Left hindlimb (tissue), 1 donor: ENCODE data around the gene NFYA.
"Not testable (repeated sequence)": the region's sequence is repeated elsewhere in the genome, so short reads cannot be mapped to it uniquely, and the experiment has no call there.

Experiments
- DNase-seq: peaks from one replicate; pipeline ENCODE4 v3.0.0-alpha.2; 2018

Gene NFYA

DNA sequence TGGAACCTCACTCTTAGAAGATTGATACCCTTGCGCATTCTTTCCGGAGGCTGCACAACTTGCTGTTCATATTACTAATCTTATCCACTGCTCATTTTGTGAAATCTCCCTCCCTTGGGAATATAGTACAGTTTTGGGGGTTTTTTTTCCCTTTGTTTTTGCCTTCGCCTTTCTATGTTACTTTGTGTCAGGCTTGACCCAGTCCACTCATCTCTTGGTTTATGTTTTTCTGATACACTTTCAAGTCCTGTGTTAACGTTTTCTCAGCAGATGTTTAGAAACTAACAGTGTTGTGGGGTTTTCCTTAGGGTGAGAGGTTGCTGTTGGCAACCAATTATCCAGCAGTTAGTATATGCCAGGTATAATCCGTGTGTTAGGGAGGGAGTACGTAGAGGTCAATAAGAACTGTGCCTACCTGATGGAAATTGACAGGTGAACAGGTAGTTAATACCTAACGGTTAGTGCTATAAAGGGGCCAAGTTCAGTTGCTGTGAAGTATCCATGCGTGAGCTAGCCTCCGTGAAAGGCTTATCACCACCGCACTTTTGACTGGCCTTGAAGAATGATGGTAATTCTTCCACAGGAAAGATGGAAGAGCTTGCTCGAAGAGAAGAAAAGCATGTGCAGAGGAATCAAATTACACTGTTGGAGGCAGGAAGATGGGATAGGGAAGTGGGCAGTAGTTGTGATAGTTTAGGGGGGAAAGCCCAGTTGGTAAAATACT lies 1.4 kb downstream of the NFYA start:
- no peak for DNase-seq

DNA sequence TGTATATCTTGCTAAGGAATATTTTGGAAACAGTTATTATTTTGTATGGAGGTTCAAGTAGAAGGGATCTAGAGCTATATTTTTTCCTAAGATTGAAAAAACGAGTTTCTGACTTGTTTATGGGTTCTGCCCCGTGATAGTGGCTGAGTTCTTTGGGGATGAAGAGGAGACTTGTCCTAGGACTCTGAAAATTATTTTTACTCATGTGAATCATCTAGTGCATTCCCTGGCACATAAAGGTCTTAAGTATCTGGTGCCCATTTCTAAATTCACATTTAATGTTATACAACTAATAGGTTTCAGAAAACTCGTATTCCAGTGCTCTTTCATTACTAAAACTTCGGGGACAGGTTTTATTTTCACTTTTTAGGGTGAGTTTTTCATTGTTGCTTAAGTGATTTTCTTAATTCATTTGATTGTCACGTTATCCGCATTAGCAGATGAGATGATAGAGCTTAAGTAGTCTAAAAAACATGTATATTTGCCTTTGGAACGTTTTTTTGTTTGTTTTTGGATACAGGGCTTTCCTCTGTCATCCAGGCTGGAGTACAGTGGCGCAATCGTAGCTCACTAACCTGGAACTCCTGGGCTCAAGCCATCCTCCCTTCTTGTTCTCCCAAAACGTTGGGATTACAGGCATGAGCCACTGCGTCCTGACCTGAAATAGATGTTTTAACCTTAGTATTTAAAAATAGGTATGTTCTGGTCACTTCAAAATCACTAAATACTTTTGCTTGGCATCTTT lies 2.1 kb downstream of the NFYA start:
- no peak for DNase-seq

DNA sequence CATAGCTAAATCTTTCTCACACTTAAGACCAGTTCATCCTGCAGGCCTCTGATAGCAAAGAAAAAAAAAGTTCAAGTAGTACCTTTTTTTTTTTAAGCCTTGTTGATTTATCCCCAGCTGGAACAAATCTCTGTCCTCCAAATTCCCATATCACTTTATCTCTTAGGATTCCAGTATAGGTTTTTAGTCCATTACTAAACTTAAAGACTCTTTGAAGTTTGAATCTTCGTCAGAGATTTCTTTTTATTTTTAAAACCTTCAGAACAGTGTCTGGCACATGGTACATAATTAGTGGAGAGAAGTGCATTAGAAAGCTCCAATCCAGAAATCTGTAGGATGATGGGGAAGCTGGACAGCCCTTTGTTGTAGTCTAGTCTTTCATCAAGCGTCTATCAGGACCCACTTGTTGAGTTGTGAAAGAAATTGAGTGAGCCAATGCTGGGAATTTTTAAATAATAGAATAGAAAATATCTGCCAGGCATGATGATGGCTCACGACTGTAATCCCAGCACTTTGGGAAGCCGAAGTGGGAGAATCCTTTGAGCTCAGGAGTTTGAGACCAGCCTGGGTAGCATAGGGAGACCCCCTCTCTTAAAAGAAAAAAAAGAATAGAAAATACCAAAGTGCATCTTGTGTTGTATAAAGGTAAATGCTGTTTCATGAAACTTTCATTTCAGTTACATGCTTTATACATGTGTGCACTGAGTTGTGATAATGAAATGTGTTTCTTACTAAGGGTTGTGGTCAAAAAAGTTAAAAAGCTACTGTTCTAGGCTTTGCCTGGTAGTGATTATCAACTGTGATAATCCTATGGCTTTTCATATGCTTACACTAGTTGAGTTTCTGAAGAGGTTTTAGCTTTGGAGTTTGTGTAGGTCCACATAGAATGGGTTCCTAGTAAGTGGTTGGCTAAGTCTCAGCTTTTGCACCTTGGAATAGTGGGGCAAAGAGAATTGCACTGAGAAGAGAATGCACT lies 3.2 kb downstream of the NFYA start:
- DNase-seq, result no peak

DNA sequence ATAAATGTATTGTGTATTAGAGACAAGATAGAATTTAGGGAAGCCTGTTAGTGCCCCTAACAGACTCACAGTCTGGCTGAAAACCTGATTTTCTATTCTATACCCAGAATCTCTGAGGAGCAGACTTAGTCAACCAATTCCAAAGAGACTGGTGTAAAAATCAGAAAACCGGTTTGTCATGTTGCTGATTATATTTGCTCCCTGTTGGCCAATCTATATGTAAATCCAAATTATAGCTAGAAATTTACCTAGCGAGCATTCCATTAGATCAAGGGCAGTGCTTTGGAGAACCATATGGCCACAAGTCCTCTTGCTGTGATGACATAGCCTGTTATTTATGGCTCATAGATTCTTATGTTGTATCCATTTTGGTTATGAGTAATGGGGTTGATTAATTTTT lies 4.8 kb downstream of the NFYA start:
- DNase-seq, result no peak

DNA sequence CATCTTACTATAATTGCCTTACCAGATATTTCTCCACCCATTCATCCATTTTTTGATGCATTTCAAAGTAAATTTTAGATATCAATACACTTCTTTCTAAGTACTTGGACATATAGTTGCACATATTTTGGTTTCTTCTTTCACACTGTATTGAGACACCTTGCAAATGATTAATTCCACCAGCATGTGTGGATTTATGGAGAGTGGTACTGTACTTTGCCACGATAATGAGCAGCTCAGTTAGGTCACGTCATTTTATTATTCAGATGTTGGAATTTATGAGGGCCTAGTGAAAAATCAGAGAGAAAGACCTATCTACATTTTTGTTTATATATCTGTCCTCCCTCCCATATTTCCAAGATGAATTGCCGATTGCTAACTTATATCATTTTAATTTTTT lies 5.3 kb downstream of the NFYA start:
- no peak for DNase-seq

DNA sequence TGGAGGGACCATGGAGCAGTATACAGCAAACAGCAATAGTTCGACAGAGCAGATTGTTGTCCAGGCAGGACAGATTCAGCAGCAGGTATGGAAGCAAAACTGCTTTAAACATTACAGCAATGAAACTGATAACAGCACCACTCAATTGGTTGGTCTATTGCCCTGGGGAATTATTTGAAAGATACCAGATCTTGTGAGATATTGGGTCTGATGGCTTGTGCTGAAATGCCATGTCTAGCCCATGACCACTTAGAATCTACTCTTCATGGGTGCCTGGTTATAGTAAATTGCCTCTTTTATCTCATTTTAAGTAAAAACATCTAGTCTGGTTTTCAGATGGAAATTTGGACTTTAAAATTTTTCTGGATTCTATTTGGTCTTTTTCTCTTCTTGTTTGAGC lies 6.3 kb downstream of the NFYA start:
- no peak for DNase-seq

DNA sequence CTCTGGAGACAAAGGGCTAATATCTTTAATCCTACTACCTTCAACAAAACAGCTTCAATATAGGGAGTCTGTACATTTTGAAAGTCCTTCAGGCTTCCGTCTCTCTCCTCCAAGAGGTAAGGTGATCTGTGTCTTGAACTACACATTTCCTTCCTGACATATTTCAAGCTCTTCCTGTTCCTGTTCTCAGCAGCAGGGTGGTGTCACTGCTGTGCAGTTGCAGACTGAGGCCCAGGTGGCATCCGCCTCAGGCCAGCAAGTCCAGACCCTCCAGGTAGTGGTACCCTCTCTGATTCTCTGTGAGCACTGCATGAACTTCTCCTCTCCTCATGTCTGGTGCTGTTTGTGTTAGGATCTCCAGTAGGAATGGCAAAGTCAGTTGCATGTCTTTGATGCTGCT lies 7.8 kb downstream of the NFYA start:
- no peak for DNase-seq

DNA sequence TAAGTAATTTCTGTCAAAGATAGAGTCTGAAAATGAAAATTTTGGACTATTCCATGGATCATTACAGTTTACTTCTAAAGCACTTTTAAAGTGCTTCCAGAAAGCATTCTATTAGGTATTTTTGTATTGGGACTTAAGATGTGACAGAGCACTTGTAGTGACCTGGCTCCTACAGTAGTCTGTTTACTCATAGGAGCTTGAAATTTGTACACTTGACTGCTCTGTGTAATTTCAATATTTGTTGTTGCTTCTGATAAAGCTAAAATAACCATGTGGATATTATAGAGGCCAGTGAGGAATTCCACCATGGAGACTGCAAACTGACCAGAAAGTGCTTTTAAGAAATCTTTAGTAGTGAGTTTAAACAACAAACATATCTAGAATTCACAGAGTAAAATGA lies 10.3 kb downstream of the NFYA start:
- DNase-seq, result no peak

DNA sequence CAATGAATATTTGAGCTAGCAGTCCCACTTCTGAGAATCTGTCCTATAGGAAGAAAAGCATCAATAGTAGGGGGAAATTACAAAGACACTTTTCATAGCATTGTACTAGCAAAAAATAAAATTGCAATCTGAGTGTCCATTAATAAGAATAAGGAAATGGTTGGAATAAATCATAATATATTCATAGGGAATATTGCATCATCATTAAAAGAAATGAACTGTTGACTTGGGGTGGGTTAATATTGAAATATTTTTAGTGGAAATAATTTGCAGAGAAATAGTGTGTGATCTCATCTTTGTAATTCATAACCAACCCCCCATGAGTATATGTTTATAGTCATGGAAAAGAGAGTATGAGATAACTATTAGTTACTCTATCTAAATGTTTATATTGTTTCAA lies 12.4 kb downstream of the NFYA start:
- no peak for DNase-seq

DNA sequence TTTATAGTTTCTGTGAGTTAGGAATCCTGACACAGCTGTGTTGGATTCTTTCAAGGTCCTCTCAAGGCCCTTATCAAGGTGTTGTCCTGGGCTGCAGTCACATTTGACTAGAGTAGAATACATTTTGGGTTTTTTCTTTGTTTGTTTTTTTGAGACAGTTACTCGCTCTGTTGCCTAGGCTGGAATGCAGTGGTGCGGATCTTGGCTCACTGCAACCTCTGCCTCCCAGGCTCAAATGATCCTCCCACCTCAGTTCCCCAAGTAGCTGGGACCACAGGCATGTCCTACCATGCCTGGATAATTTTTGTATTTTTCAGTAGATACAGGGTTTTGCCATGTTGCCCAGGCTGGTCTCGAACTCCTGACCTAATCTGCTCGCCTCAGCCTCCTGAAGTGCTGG lies 15.7 kb downstream of the NFYA start:
- no peak for DNase-seq

DNA sequence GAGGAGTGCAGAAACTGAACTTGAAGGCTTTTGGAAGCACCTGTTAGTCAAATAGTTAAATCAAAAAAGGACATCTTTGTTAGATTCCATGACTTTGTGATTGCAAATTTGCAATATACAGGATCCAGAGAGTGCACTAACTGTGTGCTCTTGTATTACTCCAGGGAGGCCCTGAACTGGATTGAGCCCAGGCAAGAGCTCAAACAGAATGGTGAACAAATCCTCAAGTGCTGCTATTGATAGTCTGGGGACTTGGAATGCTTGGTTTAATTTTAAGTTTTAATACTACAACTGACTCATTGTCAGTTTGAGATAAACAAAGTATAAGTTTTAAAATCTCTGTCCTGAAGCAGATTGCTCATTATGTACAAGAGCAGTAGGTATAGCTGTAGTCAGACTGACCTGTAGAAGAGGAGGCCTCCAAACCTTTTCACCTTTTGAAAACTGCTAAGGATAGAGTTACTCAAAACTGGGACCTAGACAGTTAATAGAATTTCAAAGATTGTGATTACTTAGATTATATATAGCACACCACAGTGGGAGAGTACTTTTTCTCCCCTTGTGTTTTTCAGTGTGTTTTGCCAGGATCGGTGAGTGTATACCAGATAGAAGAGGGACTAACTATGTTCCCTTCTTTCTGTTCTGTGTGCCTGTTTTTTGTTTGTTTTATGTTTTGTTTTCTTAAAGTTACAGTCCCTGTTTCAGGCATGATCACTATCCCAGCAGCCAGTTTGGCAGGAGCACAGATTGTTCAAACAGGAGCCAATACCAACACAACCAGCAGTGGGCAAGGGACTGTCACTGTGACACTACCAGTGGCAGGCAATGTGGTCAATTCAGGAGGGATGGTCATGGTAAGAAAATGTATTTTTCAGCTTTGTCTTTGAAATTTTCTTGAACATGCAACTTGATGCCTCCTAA lies 18.3 kb downstream of the NFYA start:
- DNase-seq, result no peak

DNA sequence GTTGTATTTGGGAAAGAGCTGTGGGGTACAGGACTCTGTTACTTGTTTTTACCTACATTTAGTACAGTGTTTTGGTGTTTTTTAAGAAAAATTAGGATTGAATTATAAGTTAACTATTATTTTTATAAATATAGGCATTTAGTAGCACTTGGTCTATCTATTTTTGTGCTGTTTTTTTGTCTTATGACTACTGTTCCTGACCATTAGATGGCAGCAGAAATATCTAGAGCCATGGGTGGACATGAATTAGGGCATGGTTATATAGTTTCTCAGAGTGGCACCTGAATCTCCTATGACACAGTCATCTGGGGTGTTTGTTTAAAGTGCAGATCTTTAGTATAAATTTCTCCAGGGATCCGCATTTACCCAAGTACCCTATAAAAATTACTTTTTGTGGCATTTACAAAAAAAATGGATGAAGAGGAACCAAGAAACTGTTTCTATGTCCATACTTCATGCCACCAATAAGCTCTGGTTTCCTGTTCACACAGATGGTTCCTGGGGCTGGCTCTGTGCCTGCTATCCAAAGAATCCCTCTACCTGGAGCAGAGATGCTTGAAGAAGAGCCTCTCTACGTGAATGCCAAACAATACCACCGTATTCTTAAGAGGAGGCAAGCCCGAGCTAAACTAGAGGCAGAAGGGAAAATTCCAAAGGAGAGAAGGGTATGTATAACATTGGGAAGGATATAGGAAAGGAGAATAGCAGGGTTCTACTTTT lies 19.8 kb downstream of the NFYA start:
- no peak for DNase-seq

DNA sequence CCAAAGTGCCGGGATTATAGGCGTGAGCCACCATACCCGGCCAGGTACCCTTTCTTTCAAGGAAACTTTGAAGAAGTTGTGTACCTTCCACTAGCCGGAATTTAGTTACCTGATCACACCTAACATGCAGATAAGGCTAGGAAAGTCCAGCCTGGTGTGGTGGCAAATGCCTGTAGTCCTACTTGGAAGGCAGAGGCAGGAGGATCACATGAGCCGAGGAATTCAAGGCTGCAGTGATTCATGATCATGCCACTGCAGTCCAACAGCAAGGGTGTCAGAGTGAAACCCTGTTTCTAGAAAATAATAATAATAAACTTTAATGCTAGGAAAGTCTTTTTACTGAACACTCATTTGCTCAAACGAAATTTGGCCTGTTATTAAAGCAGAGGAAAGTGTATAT lies 21.0 kb downstream of the NFYA start:
- DNase-seq, result no peak

DNA sequence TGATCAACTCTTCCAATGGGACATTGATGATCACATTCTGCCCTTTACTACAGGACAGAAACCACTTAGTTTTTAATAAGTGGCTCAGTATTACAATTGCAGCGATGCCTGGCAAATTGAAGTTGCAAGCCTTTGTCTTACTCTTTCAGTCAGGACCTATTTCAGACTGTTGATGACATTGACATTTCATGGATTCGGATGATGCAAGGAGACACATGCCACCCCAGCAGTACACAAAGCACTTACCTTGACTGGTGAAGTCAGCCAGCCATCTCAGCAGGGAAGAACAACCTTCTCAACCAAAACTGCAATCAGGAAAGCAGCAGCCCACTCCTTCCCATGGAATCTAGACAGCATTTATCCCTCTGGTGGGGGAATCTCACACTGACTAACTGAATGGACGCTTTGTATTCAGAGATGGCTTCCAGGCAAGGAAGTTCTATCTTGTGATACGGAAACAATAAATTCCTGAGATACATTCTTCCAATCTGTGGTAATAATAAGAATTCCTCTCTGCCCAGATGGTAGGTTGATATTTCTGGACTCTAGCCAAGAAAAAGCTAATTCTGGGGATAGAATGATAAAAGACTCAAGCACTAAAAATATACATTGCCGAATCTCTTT lies 24.8 kb downstream of the NFYA start:
- no peak for DNase-seq

DNA sequence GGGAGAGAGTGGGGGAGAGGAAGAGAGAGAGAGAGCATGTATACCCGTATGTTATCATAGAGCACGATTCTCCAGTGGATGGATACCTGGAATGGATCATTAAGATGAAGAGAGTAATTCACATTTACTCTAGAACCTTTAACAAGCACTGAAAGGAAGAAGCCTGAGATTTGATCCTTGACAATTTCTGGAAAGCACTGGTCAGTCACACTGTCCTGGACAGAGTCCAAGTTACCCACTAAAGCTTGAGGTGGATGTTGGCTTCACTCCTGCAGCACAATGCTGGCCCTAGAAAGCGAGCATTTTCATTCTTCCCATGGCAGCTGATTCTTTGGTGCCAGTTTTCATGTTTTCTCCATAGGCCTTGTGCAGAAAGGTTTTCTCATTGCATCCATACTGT lies 25.6 kb downstream of the NFYA start:
- no peak for DNase-seq

DNA sequence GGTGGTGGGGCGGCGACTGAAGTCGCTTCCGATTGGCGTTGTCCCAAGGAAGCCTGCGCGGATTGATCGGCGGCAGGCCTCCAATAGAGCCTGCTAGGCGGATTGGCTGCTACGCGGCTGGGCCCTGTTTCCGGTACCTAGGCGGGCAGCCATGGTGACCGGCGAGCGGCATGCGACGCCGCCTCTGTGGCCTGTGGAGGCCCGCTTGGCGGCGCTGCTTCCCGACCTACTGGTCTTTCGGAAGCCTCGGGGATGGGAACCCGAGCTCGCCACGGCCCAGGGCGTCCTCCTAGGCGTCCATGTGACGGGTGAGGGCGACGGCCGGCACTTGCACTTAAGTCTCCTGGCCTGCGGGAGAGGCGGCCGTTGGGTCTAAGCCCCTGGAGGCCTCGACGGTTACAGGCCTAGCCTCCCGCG lies 28.1 kb downstream of the NFYA start:
- peak; percentile 36 for DNase-seq

DNA sequence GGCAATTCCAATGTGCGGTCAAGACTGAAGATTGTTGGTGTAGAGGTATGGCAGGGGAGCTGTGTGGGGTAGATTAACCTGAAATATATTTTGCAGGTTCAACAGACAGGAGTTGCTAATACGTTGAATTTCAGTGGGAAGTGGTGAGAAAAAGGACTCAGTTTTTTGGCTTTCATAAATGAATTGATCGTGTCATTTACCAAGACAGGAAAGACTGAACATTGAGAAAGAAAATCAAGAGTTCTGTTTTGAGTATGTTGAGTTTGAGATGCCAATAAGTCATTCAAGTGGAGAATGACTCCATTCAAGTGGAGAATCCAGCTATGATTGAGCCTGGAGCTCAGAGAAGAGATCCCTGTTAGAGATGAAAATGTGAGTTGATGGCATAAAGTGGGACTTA lies 31.1 kb downstream of the NFYA start:
- no peak for DNase-seq

DNA sequence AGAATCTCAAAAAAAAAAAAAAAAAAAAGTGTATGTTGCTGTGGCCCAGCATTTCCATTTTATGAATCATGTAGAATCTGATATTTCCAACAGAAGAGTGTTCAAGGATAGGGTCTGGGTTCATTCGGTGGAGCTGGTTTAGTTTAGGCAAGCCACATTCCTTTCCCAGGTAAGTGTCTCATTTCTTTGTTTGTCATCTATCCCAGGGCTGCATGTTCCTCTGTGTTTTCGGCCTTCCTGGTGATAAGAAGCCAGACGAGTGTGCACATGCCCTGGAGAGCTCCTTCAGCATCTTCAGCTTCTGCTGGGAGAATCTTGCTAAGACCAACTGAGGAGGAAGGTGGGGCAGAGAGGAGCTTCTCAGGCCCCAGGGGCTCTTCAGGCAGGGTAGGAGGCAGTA lies 38.2 kb downstream of the NFYA start:
- DNase-seq, result no peak

DNA sequence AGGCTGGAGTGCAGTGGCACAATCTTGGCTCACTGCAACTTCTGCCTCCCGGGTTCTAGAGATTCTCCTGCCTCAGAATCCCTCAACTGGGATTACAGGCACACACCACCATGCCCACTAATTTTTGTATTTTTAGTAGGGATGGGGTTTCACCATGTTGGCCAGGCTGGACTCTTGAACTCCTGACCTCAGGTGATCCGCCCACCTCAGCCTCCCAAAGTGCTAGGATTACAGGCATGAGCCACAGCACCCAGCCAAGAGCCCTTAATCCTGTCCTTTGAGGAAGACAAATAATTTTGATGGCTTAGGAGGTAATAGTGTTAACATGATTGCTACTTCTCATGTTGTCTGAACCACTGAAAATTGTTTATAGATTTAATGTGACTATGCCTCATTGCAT lies 42.3 kb downstream of the NFYA start:
- DNase-seq, result not testable (repeated sequence)

DNA sequence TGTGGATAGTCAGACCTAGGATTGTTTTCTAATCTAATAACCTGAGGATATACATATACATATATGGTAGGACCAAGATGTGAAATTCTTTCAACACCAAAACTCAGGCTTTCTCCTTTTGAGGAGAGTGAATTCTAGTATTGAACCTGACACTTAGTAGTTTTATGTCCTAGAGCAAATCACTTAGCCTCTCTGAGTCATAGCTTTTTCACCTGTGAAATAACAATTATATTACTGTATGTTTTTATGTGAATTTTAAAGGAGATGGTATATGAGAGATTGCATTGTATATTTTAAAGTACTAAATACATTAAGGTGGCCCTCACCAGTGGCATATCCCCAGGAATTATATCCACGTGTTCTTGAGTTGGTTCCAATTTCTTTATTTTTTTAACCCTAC lies 46.7 kb downstream of the NFYA start:
- no peak for DNase-seq

DNA sequence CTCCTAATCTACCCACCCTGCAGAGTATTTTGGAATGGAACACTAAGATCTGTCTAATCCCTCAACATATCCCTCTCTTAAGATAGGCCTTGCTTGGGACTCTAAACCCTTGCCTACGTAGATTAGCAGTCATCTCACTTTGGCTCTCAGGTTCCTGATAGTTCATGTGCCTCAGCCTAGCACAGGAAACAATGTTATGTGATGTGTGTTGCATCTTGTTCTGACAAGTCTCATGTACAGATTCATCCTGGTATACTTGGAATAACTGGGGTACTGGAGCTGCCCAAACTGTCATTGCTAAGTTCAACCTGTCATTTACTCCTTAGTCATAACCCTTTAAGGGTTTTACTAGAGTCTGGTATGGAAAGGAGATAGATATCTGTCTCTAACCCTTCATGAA lies 47.3 kb downstream of the NFYA start:
- DNase-seq, result no peak
